GM12872 (cell line): ENCODE measurements around the gene BNIP1.
A peak's percentile ranks its signal among the peaks of the same experiment; 100 is the strongest.

Experiments
- CTCF ChIP-seq: IDR thresholded peaks from 3 replicates; pipeline ENCODE4 v1.5.1; 2011; ENCODE audit warnings: low read depth, mild to moderate bottlenecking, low read length, moderate library complexity; ENCODE audit not compliant: insufficient read depth

Gene BNIP1

GRCh38 chr5:173204185-173204979, 60.1 kb downstream of the BNIP1 start:
- peak; percentile 64 for TF ChIP-seq CTCF

- no peak for TF ChIP-seq CTCF
Measured at GRCh38 chr5:173205916-173206315, 61.6 kb downstream of the BNIP1 start.

- no peak for TF ChIP-seq CTCF
Measured at GRCh38 chr5:173208296-173208695, 64.0 kb downstream of the BNIP1 start.

GRCh38 chr5:173210877-173211276, 66.5 kb downstream of the BNIP1 start:
- no peak for TF ChIP-seq CTCF

- no peak for TF ChIP-seq CTCF
Measured at GRCh38 chr5:173211284-173211683, 67.0 kb downstream of the BNIP1 start.

DNA sequence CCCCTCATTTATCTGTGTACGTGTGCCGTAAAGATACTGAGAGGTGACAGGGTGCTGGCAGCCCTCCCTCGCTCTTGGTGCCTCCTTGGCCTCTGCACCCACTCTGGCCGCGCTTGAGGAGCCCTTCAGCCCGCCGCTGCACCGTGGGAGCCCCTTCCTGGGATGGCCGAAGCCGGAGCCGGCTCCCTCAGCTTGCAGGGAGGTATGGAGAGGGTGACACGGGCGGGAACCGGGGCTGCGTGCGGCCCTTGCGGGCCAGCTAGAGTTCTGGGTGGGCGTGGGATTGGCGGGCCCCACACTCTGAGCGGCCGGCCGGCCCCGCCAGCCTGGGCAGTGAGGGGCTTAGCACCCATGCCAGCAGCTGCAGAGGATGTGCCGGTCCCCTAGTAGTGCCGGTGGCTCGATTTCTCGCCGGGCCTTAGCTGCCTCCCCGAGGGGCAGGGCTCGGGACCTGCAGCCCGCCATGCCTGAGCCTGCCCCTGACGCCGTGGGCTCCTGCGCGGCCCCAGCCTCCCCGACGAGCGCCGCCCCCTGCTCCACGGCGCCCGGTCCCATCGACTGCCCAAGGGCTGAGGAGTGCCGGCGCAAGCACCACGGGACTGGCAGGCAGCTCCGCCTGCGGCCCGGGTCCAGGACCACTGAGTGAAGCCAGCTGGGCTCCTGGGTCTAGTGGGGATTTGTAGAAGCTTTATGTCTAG, 69.1 kb downstream of the BNIP1 start:
- no peak for TF ChIP-seq CTCF
